ENCODE data around the gene FOCAD. TPM values are rescaled to one million over a fixed set of nuclear protein-coding genes. Genes with fewer than 3 reads are reported as not detected.

Gene FOCAD
- total RNA-seq, 1 experiment from 2014 or later, result 40.7 TPM

- no peak overlapping the region for H2AFZ ChIP-seq (ENCODE audit: low read depth, low read length, poor library complexity, severe bottlenecking)
- H3K36me3 ChIP-seq (ENCODE audit: control insufficient read depth in 1 of 2, insufficient read depth in 2 of 2, low read length in 2 of 2), result no peaks in the 10 kb centered on the region
- H3K4me3 ChIP-seq (replicated peaks in 1 of 2; ENCODE audit: low read depth in 1 of 2, low read length in 2 of 2), result no peak overlapping the region
- no peak for TF ChIP-seq POLR2A (IDR thresholded peaks at IDR 0.05; ENCODE audit: borderline replicate concordance, extremely low read depth, insufficient read depth, insufficient read length)
- TF ChIP-seq CBX3 (IDR thresholded peaks at IDR 0.05; ENCODE audit: low read depth), result no peak
- TF ChIP-seq ZFX (IDR thresholded peaks at IDR 0.05), result no peak
- TF ChIP-seq, protein P1, sequence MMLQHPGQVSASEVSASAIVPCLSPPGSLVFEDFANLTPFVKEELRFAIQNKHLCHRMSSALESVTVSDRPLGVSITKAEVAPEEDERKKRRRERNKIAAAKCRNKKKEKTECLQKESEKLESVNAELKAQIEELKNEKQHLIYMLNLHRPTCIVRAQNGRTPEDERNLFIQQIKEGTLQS (IDR thresholded peaks at IDR 0.05), result no peak
- TF ChIP-seq, protein P2, sequence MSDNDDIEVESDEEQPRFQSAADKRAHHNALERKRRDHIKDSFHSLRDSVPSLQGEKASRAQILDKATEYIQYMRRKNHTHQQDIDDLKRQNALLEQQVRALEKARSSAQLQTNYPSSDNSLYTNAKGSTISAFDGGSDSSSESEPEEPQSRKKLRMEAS (IDR thresholded peaks at IDR 0.05), result no peak
- TF ChIP-seq JUND (IDR thresholded peaks at IDR 0.05), result no peak
- TF ChIP-seq ZNF274 (IDR thresholded peaks at IDR 0.05; ENCODE audit: low read depth, low read length), result no peak
- TF ChIP-seq FOSL1 (IDR thresholded peaks at IDR 0.05; ENCODE audit: low read depth), result no peak
- no peak for TF ChIP-seq CEBPB (IDR thresholded peaks at IDR 0.05; ENCODE audit: low read depth)
- H3K4me1 ChIP-seq (ENCODE audit: control insufficient read depth in 1 of 2, insufficient read depth in 2 of 2, low read length in 2 of 2), result no peaks in the 10 kb centered on the region
- H3K9me3 ChIP-seq (ENCODE audit: control insufficient read depth in 1 of 2, insufficient read depth in 1 of 2, low read depth in 1 of 2, low read length in 2 of 2), result no peaks in the 10 kb centered on the region
- no peaks in the 10 kb centered on the region for H4K20me1 ChIP-seq (ENCODE audit: insufficient read depth)
- H3K27me3 ChIP-seq (ENCODE audit: insufficient read depth, low read length), result no peaks in the 10 kb centered on the region
- ChIA-PET POLR2A (no interaction called here), CTCF (no interaction called here), RAD21 (ENCODE audit: low non-redundant PET in 1 of 2, low total read pairs in 2 of 2, uncharacterized antibody in 2 of 2, unreplicated experiment in 2 of 2) (no interaction called here)
- no peak overlapping the region for H3K9ac ChIP-seq (ENCODE audit: low read length)
- no peaks in the 10 kb centered on the region for H3K79me2 ChIP-seq (ENCODE audit: insufficient read depth, low read length)
- no peak overlapping the region for H3K27ac ChIP-seq (ENCODE audit: low read depth, low read length)
- ATAC-seq (no peak), DNase-seq (ENCODE audit: low read depth, low spot score) (no peak)
- no peak overlapping the region for H3K4me2 ChIP-seq (ENCODE audit: low read length)
- no TSS peak for BruUV-seq (replicated peaks)
- H3K9me2 ChIP-seq (ENCODE audit: insufficient read depth), result no peaks in the 10 kb centered on the region
- intact Hi-C loops (cut with micrococcal nuclease), result no loop called here
These were observed 345.6 kb downstream of the FOCAD start for GRCh38 chr9:21029661-21030060.

- ChIA-PET CTCF (no interaction called here), POLR2A (no interaction called here), RAD21 (ENCODE audit: low non-redundant PET in 1 of 2, low total read pairs in 2 of 2, uncharacterized antibody in 2 of 2, unreplicated experiment in 2 of 2) (no interaction called here)
- no peak overlapping the region for H3K9ac ChIP-seq (ENCODE audit: low read length)
- no peak for DNase-seq (ENCODE audit: low read depth, low spot score)
- no TSS peak for BruUV-seq (replicated peaks)
- no peaks in the 10 kb centered on the region for H3K36me3 ChIP-seq (ENCODE audit: control insufficient read depth in 1 of 2, insufficient read depth in 2 of 2, low read length in 2 of 2)
- intact Hi-C loops (cut with micrococcal nuclease), result no loop called here
- no peaks in the 10 kb centered on the region for H3K9me3 ChIP-seq (ENCODE audit: control insufficient read depth in 1 of 2, insufficient read depth in 1 of 2, low read depth in 1 of 2, low read length in 2 of 2)
- H3K79me2 ChIP-seq (ENCODE audit: insufficient read depth, low read length), result no peaks in the 10 kb centered on the region
- H3K9me2 ChIP-seq (ENCODE audit: insufficient read depth), result no peaks in the 10 kb centered on the region
- H3K4me2 ChIP-seq (ENCODE audit: low read length), result no peak overlapping the region
- H3K4me1 ChIP-seq (ENCODE audit: control insufficient read depth in 1 of 2, insufficient read depth in 2 of 2, low read length in 2 of 2), result no peaks in the 10 kb centered on the region
- TF ChIP-seq EGR1 (IDR thresholded peaks at IDR 0.05; ENCODE audit: low read depth) (no peak), POLR2AphosphoS5 (IDR thresholded peaks at IDR 0.05; ENCODE audit: low read depth, low read length) (no peak), SP1 (IDR thresholded peaks at IDR 0.05; ENCODE audit: low read depth) (no peak), EZH2 (IDR thresholded peaks at IDR 0.05) (no peak), SIN3A (IDR thresholded peaks at IDR 0.05; ENCODE audit: low read depth) (no peak), POLR2A (IDR thresholded peaks at IDR 0.05; ENCODE audit: borderline replicate concordance, extremely low read depth, insufficient read depth, insufficient read length) (no peak)
- TF ChIP-seq, protein P3, sequence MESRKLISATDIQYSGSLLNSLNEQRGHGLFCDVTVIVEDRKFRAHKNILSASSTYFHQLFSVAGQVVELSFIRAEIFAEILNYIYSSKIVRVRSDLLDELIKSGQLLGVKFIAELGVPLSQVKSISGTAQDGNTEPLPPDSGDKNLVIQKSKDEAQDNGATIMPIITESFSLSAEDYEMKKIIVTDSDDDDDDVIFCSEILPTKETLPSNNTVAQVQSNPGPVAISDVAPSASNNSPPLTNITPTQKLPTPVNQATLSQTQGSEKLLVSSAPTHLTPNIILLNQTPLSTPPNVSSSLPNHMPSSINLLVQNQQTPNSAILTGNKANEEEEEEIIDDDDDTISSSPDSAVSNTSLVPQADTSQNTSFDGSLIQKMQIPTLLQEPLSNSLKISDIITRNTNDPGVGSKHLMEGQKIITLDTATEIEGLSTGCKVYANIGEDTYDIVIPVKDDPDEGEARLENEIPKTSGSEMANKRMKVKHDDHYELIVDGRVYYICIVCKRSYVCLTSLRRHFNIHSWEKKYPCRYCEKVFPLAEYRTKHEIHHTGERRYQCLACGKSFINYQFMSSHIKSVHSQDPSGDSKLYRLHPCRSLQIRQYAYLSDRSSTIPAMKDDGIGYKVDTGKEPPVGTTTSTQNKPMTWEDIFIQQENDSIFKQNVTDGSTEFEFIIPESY (IDR thresholded peaks at IDR 0.05; ENCODE audit: extremely low read depth, insufficient replicate concordance, low read length), result no peak
- TF ChIP-seq, protein P4, sequence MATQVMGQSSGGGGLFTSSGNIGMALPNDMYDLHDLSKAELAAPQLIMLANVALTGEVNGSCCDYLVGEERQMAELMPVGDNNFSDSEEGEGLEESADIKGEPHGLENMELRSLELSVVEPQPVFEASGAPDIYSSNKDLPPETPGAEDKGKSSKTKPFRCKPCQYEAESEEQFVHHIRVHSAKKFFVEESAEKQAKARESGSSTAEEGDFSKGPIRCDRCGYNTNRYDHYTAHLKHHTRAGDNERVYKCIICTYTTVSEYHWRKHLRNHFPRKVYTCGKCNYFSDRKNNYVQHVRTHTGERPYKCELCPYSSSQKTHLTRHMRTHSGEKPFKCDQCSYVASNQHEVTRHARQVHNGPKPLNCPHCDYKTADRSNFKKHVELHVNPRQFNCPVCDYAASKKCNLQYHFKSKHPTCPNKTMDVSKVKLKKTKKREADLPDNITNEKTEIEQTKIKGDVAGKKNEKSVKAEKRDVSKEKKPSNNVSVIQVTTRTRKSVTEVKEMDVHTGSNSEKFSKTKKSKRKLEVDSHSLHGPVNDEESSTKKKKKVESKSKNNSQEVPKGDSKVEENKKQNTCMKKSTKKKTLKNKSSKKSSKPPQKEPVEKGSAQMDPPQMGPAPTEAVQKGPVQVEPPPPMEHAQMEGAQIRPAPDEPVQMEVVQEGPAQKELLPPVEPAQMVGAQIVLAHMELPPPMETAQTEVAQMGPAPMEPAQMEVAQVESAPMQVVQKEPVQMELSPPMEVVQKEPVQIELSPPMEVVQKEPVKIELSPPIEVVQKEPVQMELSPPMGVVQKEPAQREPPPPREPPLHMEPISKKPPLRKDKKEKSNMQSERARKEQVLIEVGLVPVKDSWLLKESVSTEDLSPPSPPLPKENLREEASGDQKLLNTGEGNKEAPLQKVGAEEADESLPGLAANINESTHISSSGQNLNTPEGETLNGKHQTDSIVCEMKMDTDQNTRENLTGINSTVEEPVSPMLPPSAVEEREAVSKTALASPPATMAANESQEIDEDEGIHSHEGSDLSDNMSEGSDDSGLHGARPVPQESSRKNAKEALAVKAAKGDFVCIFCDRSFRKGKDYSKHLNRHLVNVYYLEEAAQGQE (IDR thresholded peaks at IDR 0.05; ENCODE audit: low read depth), result no peak
- H3K27ac ChIP-seq (ENCODE audit: low read depth, low read length), result no peak overlapping the region
- H3K4me3 ChIP-seq (replicated peaks in 1 of 2; ENCODE audit: low read depth in 1 of 2, low read length in 2 of 2), result no peak overlapping the region
- H4K20me1 ChIP-seq (ENCODE audit: insufficient read depth), result no peaks in the 10 kb centered on the region
- no peak for ATAC-seq
- no peak overlapping the region for H2AFZ ChIP-seq (ENCODE audit: low read depth, low read length, poor library complexity, severe bottlenecking)
- H3K27me3 ChIP-seq (ENCODE audit: insufficient read depth, low read length), result no peaks in the 10 kb centered on the region
These were observed 346.5 kb downstream of the FOCAD start for GRCh38 chr9:21030389-21031035.

Data from HCT116 (cell line).